Midbrain (tissue), 1 donor: ENCODE measurements around the gene BTRC.
"Not testable (repeated sequence)": the region's sequence is repeated elsewhere in the genome, so short reads cannot be mapped to it uniquely, and the experiment has no call there.

Experiments used
- DNase-seq: peaks from one replicate; lab custom pipeline; 2025; lab: John Stamatoyannopoulos, UW

The BTRC gene

GRCh38 chr10:101585841-101586240 is 231.9 kb downstream of the BTRC start:
- DNase-seq = no peak

GRCh38 chr10:101587725-101588653 is 234.0 kb downstream of the BTRC start, which contains the start of the genes DPCD and POLL:
TSS of gene DPCD (plus strand) at chr10:101588321. CDS start at chr10:101588337, 16 bp downstream.
TSS of gene POLL (minus strand) at chr10:101588257. CDS start at chr10:101587360, 897 bp downstream.
- peak; percentile 96 for DNase-seq

- DNase-seq = no peak
These were observed 234.9 kb downstream of the BTRC start for GRCh38 chr10:101588879-101589278.

GRCh38 chr10:101593331-101593730 is 239.4 kb downstream of the BTRC start:
- DNase-seq = not testable (repeated sequence)

GRCh38 chr10:101595591-101596433 is 241.8 kb downstream of the BTRC start:
- no peak for DNase-seq

GRCh38 chr10:101597091-101597900 is 243.3 kb downstream of the BTRC start:
- DNase-seq = no peak

- DNase-seq = no peak
These were observed 247.6 kb downstream of the BTRC start for GRCh38 chr10:101601541-101601940.

GRCh38 chr10:101602761-101603398 is 248.9 kb downstream of the BTRC start:
- peak; percentile 81 for DNase-seq
